ENCODE results near the gene MYO9B.
"Not testable (repeated sequence)": the region's sequence is repeated elsewhere in the genome, so short reads cannot be mapped to it uniquely, and the experiment has no call there.

Gene MYO9B

GRCh38 chr19:17121736-17122293 is 46.2 kb downstream of the MYO9B start:
- DNase-seq, result no peak

- DNase-seq, result no peak
These were observed 47.5 kb downstream of the MYO9B start for GRCh38 chr19:17123041-17123440.

- DNase-seq, result no peak
These were observed 48.4 kb downstream of the MYO9B start for GRCh38 chr19:17124025-17124424.

GRCh38 chr19:17125062-17125727 is 49.6 kb downstream of the MYO9B start:
- DNase-seq, result no peak

DNA sequence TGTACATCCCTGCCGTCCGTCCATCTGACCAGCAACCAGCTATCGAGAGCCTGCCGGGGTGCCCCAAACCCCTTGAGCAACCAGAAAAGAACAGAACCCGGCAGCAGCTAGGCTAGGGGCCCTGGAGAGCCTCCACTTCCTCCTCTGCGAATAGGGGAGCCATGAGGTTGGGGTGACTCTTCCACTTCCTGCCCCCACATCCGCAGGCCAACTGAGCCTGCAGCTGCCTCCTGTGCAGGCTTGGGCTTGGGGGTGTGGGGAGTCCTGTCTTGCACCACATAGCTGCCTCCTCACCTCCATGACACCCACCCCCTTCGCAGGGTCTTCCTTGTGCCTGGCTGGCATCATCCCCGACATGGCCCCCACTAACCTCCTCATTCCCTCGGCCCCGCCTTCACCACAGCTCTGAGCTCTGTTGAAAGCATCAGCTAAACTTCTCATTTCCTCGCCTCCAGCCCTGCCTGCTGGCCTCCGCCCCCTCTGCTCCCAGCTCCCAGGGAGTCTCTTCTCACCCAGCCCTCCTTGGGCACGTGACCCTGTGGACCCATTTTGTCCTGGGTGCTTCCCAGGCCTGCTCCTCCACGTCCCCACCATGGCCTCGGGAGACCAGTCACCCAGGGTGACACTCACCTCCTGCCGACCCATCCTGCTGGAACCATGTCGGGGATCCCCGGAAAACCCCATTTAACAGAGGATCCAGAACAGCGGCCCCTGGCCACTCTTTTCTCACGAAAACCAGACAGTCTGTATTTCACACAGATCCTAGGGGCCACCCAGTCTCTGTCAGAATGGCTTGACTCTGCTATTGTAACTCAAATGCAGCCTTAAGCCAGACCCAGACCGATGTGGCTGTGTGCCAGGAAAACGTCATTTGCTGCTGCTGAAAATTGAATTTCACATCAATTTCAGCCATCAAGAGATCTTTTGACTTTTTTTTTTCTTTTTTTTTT is 50.4 kb downstream of the MYO9B start:
- no peak for DNase-seq

DNA sequence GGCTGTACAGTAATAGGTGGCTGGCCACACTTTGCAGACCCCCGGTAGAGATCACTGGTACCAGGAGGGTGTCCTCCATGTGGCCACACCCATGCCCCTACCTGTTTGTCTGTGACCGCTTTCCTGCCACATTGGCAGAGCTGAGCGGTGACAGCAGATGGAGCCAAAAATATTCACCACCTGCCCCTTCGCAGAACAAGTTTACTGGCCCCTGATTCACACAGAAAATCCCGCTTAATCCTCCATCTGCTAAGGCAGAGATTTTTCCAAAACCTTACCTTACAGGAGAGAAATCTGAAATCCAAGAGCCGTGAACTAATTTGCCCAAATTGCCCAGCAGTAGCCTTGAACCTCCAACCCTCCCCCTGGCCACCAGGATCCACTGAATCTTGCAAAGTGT is 52.1 kb downstream of the MYO9B start:
- no peak for DNase-seq

- no peak for DNase-seq
These were observed 52.8 kb downstream of the MYO9B start for GRCh38 chr19:17128403-17128802.

GRCh38 chr19:17128820-17129219 is 53.2 kb downstream of the MYO9B start:
- no peak for DNase-seq

GRCh38 chr19:17129377-17129776 is 53.8 kb downstream of the MYO9B start:
- DNase-seq, result no peak

GRCh38 chr19:17135001-17135853 is 59.6 kb downstream of the MYO9B start:
- DNase-seq, result no peak

GRCh38 chr19:17136021-17136420 is 60.4 kb downstream of the MYO9B start:
- DNase-seq, result no peak

GRCh38 chr19:17136617-17137016 is 61.0 kb downstream of the MYO9B start:
- no peak for DNase-seq

- DNase-seq, result no peak
These were observed 61.8 kb downstream of the MYO9B start for GRCh38 chr19:17137417-17137816.

GRCh38 chr19:17138052-17138846 is 62.7 kb downstream of the MYO9B start:
- not testable (repeated sequence) for DNase-seq

DNA sequence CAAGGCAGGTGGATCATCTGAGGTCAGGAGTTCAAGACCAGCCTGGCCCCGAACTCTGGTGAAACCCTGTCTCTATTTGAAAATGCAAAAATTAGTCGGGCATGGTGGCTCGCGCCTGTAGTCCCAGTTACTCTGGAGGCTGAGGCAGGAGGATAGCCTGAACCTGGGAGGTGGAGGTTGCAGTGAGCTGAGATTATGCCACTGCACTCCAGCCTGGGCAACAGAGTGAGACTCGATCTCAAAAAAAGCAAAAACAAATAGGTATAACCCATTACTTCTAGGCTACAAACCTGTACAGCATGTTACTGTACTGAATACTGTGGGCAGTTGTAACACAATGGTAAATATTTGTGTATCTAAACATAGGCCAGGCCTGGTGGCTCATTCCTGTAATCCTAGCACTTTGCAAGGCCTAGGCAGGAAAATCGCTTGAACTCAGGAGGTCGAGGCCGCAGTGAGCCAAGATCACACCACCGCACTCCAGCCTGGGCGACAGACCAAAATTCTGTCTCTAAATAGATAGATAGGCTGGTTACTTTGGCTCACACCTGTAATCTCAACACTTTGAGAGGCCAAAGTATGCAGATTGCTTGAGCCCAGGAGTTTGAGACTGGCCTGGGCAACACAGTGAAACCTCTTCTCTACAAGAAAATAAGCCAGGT is 63.5 kb downstream of the MYO9B start:
- DNase-seq, result no peak

DNA sequence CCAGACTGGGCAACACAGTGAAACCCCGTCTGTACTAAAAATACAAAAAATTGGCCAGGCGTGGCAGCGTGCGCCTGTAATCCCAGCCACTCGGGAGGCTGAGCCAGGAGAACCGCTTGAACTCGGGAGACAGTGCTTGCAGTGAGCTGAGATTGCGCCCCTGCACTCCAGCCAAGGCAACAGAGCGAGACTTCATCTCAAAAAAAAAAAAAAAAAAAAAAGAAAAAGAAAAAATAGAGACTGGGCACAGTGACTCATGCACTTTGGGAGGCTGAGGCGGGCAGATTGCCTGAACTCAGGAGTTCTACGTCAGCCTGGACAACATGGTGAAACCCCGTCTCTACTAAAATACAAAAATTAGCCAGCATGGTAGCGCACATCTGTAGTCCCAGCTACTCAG is 69.2 kb downstream of the MYO9B start:
- not testable (repeated sequence) for DNase-seq

DNA sequence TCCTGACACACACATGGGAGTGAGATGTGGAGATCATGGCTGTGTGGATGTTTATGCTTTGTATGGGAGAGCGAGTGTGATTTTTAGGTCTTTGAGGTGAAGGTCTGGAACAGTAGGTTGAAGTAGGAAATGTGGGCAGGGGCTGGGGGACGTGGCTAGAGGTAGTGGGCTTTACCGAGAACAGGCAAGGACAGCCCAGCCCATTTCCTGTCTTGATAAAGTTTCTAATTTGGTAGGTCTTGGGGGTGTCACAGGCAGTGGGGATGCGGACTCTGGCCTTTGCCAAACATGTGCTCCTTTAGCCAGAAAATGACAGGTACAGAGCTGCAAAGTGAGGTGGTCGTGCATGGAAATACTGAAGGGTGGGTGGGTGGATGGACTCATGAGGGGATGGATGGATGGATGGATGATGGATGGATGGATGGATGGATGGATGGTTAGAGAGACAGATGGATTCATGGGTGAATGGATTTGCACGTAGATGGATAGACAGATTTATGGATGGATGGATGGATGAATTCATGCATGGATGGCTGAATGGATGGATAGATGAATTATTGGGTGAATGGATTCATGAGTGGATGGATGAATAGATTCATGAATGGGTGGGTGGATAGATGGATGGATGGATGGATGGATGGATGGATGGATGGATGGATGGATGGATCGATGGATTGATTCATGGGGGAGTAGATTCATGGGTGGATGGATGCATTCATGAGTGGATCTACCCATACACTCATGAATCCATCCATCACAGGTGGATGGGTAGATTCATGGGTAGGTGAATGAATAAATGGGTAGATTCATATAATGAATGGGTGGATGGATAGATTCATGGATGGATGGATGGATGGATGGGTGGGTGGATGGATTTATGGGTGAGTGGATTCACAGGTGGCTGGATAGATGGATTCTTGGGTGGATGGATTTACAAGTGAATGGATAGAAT is 70.2 kb downstream of the MYO9B start:
- no peak for DNase-seq

DNA sequence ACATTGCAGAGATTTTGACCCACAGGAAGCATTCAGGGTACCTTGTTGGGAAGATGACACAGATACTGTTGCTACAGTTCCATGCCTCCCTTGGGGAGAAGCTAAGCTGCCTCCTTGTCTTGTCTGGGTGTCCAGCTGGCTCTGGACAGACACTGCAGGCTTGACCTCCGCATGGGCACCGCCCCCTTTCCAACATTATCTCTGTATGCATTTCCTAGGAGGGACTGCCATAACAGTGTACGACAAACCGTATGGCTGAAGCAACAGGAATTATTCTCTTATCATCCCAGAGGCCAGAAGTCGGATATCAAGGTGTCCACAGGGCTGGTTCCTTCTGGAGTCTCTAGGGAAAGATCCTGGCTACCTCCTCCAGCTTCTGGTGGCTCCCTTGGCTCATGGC is 72.6 kb downstream of the MYO9B start:
- DNase-seq, result no peak

- no peak for DNase-seq
These were observed 74.0 kb downstream of the MYO9B start for GRCh38 chr19:17149393-17150135.

GRCh38 chr19:17153996-17154395 is 78.4 kb downstream of the MYO9B start:
- DNase-seq, result no peak
